Hypothalamus (tissue), 51 donors: Measurements from ENCODE around the gene LRRC37A3.
"Not testable (repeated sequence)": the region's sequence is repeated elsewhere in the genome, so short reads cannot be mapped to it uniquely, and the experiment has no call there.

Experiments used
- DNase-seq, 51 donors: peaks; one replicate each; lab custom pipeline; 2025; lab: John Stamatoyannopoulos, UW

The LRRC37A3 gene

DNA sequence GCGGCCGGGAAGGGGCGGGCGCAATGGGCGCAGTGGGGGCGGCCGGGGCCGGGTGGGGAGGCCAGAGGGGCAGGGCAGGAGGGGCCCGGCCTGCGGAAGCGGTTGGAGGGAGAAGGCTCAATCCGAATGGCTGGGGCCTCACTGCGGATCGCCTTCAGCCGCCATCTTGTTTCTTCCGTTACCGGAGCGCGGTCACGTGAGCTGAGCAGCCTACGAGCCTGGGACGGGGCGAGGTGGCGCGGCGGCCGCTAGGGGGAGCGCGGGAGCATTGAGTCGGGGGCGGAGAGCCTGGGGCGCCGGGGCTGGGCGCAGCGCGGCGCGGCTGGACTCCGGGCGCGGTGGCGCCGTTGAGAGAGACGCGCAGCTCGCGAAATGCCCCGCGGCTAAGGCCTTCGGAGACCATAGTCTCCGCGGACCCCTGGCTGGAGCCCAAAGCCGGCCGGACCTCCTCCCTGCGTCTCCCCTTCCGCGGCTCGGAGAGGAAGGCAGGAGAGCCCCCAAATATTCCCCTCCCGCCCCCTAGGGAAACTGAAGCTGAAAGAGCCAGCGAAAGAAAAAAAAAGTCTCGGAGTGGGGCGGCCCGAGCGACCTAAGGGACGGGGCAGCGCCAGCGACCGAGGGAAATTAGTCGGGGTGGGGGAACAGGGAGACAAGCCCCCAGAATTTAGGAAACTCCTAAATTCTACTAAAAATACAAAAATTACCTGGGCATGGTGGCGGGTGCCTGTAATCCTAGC is at the start of gene LRRC37A3:
Gene LRRC37A3, minus strand, starts transcription at position 190 of the 737 bp plus-strand sequence. CDS start 22,221 bp downstream, outside the sequence.
- peak; percentile 70 to 100 (median 98) for DNase-seq

GRCh38 chr17:64965873-64966287 is 46.6 kb upstream of the LRRC37A3 start:
- peak in 33 of 51 donors; percentile 17 to 75 (median 44) for DNase-seq

- not testable (repeated sequence) for DNase-seq
Measured at GRCh38 chr17:64965256-64965872, 46.1 kb upstream of the LRRC37A3 start.

- DNase-seq = no peak
Measured at GRCh38 chr17:64964796-64965195, 45.5 kb upstream of the LRRC37A3 start.

DNA sequence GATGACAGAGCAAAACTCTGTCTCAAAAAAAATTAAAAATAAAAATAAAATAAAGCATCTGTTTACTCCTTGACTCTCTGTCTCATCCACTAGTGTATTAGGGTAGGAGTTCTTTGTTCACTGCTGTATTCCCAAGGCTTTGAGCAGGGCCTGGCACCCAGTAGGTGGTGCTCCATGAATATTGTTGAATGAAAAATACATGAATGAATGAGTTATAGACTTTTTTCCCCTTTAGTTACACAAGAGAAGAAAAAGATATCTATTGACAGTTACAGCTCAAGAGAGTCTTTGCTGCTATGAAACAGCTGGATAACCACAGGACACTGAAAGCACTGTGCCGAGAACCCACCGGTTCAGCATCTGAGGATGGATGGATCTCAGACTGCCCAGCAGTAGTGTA is 44.5 kb upstream of the LRRC37A3 start:
- DNase-seq = not testable (repeated sequence)

DNA sequence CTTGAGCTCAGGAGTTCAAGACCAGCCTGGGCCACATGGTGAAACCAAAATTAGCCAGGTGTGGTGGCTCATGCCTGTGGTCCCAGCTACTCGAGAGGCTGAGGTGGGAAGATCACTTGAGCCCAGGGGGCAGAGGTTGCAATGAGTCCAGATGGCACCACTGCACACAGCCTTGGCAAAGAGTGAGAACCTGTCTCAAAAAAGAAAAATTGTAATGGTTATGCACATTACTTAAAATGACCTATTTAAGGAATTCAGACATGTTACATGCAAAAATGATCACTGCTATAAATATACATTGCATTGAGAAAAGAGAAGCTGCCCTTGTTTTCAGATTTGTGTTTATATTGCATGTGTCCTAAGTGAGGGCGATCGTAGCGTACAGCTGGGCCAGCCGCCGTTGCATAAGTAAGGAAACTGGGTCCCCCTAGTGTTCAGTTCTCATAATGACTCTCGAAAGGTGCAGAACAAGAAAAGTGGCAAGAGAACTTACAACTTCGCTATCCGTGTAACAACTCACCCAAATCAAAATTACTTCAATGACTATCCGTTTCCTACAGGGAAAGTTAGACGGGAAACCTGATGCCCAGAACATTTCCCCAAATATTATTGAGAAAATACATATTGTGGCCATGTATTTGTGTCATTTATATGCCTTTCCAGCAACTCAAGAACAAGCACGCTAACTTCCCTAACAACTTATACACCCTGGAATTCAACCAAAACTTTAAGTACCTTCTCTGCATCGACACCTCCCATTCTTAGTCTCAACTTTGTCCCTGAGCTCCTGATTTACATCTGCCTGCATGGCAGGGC is 42.5 kb upstream of the LRRC37A3 start:
- peak in 17 of 51 donors; percentile 1 to 76 (median 23) for DNase-seq

- DNase-seq = no peak
Measured at GRCh38 chr17:64951877-64952276, 32.6 kb upstream of the LRRC37A3 start.

DNA sequence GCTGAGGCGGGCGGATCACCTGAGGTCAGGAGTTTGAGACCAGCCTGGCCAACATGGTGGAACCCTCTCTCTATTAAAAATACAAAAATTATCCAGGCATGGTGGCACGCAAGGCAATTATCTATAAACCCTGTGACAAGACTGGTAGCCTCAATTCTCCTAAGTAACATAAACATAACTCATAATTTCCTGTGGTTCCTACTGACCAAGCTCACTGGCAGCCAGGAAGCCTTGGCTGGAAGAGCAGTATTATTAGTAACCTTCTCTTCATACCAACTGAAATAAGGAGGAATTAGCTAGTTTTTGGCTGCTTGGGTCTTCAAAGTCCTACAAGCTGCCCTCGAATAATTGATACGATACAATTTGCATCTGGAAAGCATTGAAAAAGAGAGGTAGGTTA is 31.6 kb upstream of the LRRC37A3 start:
- DNase-seq = no peak

DNA sequence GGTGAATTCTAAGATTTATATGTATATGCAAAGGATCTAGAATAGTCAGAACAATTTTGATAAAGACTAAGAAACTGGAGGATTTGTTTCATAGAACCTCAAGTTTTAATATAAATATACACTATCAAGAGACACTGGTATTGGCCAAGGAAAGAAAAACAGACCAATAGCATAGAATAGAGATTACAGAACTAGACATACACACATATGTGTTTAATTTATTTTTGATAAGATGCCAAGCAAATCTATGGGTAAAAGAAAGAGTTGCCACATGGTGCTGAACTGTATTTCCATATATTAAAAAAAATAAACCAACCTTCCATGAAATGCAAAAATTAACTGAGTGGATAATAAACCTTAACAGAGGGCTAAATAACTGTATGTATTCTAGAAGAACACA is 27.9 kb upstream of the LRRC37A3 start:
- DNase-seq = no peak

DNA sequence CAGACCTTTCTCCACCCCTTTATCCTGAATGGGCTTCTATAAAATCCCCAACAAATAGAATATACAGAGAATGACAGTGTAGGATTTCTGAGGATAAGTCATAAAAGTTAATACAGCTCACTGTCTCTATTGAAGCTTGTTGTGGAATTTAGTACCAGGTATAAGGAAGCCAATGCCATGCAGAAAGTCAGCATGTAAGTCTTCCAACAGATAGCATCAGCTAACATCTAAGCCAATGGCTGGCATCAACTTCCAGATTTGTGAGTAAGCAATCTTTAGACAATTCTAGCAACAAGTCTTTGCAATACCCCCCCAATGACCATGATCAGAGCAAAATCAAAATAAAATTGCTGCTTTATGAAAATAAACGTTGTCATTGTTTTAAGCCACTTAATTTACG is 22.5 kb upstream of the LRRC37A3 start:
- no peak for DNase-seq

- DNase-seq = no peak
Measured at GRCh38 chr17:64941045-64941444, 21.8 kb upstream of the LRRC37A3 start.

GRCh38 chr17:64940055-64940454 is 20.8 kb upstream of the LRRC37A3 start:
- DNase-seq = no peak

- peak in 14 of 51 donors; percentile 7 to 49 (median 22) for DNase-seq
Measured at GRCh38 chr17:64938925-64939474, 19.7 kb upstream of the LRRC37A3 start.

DNA sequence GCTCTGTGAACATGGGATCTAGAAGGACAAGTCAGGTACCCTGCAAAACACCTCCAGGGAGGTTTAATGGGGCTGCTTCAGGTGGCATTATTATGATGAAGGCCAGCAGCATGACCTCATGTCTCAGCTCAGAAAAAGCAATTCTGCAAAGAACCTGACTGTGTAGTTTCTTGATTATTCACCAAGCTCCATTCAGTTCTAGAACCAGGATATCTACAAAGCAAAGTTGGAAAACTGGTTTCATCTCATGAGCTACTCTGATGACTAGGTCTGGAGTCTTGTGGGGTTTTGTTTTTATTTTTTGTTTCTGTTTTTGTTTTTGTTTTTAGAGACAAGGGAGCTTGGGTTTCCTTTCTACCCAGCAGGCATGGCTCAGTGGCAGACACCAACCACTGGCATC is 19.0 kb upstream of the LRRC37A3 start:
- DNase-seq = no peak

- no peak for DNase-seq
Measured at GRCh38 chr17:64936117-64936516, 16.8 kb upstream of the LRRC37A3 start.

GRCh38 chr17:64934284-64934778 is 15.1 kb upstream of the LRRC37A3 start:
- not testable (repeated sequence) for DNase-seq

DNA sequence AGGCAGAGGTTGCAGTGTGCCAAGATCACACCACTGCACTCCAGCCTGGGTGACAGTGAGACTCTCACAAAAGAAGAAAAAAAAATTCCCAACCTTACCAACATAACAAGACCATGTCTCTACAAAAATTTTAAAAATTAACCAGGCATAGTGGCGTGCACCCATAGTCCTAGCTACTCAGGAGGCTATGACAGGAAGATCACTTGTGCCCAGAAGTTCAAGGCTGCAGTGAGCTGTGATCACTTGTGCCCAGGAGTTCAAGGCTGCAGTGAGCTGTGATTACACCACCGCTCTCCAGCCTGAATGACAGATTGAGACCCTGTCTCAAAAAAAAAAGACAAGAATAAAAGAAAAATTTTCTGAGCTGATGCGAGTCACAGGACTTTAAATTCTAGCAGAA is 13.6 kb upstream of the LRRC37A3 start:
- DNase-seq = not testable (repeated sequence)

DNA sequence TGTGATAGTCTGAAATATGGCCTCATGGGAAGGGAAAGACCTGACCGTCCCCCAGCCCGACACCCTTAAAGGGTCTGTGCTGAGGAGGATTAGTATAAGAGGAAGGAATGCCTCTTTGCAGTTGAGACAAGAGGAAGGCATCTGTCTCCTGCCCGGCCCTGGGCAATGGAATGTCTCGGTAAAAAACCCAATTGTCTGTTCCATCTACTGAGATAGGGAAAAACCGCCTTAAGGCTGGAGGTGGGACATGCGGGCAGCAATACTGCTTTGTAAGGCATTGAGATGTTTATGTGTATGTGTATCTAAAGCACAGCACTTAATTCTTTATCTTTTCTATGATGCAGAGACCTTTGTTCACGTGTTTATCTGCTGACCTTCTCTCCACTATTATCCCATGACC is 11.1 kb upstream of the LRRC37A3 start:
- not testable (repeated sequence) for DNase-seq

GRCh38 chr17:64929419-64930209 is 10.3 kb upstream of the LRRC37A3 start:
- DNase-seq = not testable (repeated sequence)

GRCh38 chr17:64928701-64929100 is 9.4 kb upstream of the LRRC37A3 start:
- not testable (repeated sequence) for DNase-seq
